ENCODE measurements around the gene POLA1. TPM values are rescaled to one million over a fixed set of nuclear protein-coding genes. Genes with fewer than 3 reads are reported as not detected.
A peak's percentile ranks its signal among the peaks of the same experiment; 100 is the strongest.

Gene POLA1
- total RNA-seq, 1 donor from 2014 or later, result 7.7 TPM

DNA sequence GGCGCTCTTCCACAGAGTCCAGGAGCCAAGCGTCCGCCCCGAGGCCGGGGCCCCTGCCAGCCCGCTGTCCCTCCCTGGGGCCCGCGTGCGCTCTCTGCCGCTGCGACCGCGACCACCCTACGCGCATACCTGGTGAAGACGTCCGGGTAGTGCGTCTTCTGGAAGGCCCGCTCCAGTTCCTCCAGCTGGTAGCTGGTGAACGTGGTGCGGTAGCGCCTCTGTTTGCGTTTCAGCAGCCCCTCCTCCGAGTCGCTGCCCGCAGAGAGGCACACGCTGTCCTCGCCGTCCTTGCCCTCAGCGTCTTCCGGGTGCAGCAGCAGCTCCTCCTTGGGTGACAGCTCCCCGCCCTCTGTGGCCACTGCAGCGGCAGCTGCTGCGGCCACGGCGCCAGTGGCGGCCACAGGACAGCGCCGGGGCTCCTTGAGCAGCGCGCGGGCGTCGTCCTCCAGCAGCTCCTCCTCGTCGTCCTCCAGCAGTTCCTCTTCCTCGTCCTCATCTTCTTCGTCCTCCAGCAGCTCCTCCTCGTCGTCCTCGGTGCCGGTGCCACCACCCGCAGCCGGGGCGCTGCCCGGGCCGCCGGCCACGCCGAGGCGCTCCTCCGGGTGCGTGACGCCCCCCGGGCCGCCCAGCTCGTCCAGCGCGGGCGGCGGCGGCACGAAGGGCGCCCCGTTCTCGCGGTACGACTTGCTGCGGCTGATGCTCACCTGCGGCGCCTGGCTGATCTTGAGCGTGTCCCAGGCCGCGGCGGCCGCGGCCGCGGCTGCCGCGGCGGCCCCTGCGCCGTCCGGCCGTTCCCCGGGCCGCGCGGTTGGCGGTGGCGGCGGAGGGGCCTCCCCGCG is 319.3 kb downstream of the POLA1 start:
- no peak for ATAC-seq

DNA sequence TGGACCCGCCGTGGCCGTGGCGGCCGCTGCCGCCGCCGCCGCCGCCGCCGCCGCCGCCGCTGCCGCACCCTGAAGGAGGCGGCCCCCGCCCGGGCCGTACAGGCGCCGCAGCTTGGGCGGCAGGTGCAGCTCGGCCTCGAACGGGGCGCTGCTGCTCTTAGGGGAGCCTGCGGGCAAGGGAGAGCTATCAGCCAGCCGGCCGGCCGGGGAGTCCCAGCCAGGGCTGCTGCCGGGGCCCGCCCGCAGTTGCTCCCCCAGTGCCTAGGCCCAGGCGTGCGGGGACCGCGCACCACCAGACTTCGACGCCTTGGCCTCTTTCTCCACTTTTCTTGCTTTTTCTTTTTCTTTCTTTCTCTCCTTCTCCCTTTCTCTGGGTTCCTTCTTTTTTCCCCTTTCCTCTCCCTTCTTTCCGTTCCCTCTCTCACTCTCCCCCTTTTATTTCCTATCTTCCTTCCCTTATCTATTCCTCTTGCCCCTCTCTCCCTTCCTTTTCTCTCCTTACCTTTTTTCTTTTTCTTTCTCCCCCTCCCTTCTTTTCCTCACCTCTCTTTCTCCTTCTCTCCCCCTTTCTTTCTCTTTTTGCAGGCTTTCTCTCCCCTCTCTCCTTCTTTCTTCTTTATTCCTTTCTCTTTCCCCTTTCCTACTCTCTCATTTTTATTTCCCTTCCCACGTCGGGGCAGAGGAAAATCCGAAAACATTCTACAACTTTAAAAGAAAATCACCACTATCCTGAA is 320.1 kb downstream of the POLA1 start:
- ATAC-seq, result no peak

DNA sequence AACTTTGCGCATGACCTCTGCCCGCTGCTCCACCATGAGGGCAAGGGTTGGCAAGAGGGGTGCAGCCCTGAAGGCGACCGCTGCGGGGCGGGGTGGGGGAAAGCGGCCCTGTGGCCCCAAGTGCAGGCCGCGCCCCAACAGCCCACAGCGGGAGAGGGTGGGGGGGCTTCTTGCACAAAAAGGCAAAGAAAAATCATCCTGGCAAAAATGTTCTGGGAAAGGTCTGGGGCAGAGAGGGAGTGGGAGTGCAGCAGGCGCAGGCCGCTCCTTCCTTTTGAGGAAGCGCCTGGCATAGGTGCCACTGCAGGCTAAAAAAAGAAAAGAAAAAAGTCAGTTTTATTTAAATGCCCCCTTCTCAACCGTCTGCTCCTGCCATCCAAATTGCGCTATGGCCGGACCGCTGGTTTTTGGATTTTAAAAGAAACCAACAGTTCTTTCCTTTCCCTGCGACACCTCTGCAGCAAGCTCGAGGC is 320.7 kb downstream of the POLA1 start:
- no peak for ATAC-seq

DNA sequence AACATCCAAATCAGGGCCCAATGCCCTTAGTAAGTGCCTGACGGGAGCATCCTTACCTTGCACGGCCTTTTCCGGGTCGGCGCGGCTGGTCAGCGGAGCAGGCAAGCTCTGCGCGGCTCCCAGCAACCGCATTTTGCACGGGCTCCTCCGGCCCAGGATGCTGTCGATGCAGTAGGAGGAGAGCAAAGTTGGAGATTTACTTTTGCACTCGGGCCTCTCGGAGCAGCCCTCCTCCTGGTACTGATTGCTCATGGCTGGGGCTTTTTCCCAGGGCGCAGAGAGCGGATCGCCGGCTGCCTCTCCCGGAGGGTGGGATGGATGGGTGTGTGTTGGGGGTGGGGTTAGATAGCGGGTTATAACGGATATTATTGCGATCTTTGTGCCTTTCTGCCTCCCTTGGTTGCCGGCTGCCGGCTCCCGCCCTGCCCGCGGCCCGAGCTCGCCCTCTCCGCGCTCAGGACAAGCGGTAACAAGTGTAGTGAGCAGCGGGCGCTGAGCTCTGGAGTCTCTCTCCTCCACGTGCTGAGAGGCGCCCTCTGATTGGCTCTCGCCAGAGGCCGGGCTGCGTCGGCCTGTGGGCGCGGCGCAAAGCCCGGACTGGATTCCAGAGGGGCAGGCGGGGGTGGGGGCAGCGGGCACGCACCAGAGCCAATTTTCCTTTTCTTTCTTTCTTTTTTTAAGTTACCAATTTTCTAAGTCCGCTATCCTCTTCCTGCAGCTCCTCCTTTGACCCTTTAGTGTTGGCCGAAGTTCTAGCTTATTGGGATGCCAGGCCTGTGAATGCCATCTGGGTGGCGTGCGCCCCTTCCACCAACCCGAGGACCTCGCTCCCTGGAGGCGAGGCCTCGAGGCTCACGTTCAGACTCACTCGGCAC is 322.0 kb downstream of the POLA1 start, which contains the start of gene ARX:
ARX (minus strand) TSS at position 480 of the 875 bp plus-strand sequence; CDS start at position 252, 228 bp downstream.
- peak; percentile 93 for ATAC-seq

DNA sequence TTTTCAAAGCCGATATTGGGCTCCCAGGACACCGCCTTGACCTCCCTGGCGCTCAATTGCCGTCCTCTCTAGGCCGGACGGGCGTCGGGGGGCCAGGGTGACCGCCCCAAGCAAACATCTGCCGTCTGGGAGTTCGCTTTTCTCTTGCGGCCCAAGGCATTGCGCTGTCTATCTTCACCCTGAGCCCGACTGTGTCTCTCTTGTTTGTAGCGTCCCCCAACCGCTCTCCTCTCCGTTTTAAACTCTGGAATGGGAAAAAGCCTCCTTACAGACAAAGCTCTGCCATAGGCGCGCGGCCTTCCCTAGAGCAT is 322.6 kb downstream of the POLA1 start:
- no peak for ATAC-seq

GRCh38 chrX:25016938-25017598 is 323.4 kb downstream of the POLA1 start:
- ATAC-seq, result no peak

DNA sequence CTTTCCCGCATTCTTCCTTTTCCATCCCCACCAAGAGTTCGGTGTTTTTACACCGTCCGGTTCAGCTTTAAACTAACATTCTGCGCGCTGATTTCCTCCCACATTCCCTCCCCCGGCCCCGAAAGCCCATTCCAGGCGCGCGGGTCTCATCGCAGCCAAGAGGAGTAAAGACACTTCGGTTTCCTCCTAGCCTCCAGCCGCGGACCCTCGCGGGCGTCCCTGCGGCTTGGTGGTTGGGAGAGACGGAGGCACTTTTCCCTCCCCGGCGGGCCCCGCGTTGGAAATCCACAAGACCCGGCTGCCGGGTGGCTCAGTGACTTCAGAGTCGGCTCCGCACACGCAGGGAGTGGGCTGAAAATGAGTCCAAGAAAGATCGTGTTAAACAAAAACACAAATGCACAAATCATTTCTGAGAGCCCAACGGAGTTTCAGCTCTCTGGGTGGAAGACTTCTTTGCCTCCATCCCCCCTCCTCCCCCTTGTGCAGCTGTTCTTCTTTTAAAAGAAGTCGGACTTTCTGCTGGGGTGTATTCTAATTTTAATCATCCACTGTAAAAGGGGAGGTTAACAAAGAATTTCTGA is 324.0 kb downstream of the POLA1 start:
- ATAC-seq, result no peak

GRCh38 chrX:25018682-25019081 is 325.0 kb downstream of the POLA1 start:
- ATAC-seq, result no peak

- no peak for ATAC-seq
These were observed 326.1 kb downstream of the POLA1 start for GRCh38 chrX:25019707-25020390.

- peak; percentile 15 for ATAC-seq
These were observed 326.7 kb downstream of the POLA1 start for GRCh38 chrX:25020391-25020904.

- peak; percentile 25 for ATAC-seq
These were observed 327.3 kb downstream of the POLA1 start for GRCh38 chrX:25020905-25021449.

- ATAC-seq, result no peak
These were observed 329.0 kb downstream of the POLA1 start for GRCh38 chrX:25022499-25023325.

GRCh38 chrX:25023908-25024307 is 330.2 kb downstream of the POLA1 start:
- no peak for ATAC-seq

GRCh38 chrX:25025615-25026014 is 331.9 kb downstream of the POLA1 start:
- no peak for ATAC-seq

GRCh38 chrX:25026576-25026975 is 332.9 kb downstream of the POLA1 start:
- no peak for ATAC-seq

DNA sequence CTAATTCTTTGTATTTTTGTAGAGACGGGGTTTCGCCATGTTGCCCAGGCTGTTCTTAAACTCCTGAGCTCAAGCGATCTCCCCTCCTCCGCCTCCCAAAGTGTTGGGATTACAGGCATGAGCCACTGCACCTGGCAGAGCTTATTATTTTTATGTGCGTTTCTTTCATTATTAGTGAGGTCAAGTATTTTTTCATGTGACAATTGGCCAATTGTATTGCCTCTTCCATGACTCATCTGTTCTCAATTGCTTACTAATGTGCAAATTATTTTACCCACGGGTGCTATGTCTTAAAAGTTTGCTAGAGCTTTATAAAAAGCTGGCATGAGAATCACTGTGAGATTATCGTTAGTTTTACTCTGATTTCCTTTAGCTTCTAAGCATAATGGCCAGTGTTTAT is 335.0 kb downstream of the POLA1 start:
- no peak for ATAC-seq

GRCh38 chrX:25029288-25029825 is 335.6 kb downstream of the POLA1 start:
- ATAC-seq, result no peak

DNA sequence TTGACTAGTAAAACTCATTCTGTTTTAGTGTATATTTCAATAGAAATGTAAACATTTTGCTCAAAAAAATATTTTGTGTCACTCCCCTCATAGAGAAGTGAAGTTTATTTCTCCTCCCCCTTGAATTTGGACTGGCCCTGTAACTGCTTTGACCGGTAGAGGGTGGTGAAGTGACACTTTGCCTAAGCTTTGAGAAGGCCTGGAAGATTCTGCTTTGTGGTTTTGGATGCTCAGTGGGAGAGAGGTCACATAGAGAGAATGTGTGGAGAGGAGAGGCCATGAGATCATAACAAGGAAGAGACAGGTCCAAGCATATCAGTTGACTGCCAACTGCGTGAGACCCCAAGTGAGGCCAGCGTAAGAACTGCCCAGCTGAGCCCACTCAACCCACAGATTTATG is 341.2 kb downstream of the POLA1 start:
- no peak for ATAC-seq

GRCh38 chrX:25039036-25039435 is 345.3 kb downstream of the POLA1 start:
- no peak for ATAC-seq
